Ishikawa (cell line): ENCODE data around the gene KCNMB2.

ENCODE experiments used
- CEBPB ChIP-seq: IDR thresholded peaks from 2 replicates; pipeline ENCODE4 v1.6.1; 2012
- CREB1 ChIP-seq: IDR thresholded peaks from 2 replicates; pipeline ENCODE4 v1.6.1; 2012; ENCODE audit warnings: low read depth
- EGR1 ChIP-seq: IDR thresholded peaks from 2 replicates; pipeline ENCODE4 v1.6.1; 2012
- EP300 ChIP-seq: IDR thresholded peaks from 2 replicates; pipeline ENCODE4 v1.6.1; 2012; ENCODE audit warnings: borderline replicate concordance
- FOXM1 ChIP-seq: IDR thresholded peaks from 2 replicates; pipeline ENCODE4 v1.6.1; 2012; ENCODE audit warnings: low read depth, borderline replicate concordance
- NFIC ChIP-seq: IDR thresholded peaks from 2 replicates; pipeline ENCODE4 v1.6.1; 2012
- RAD21 ChIP-seq: IDR thresholded peaks from 2 replicates; pipeline ENCODE4 v1.6.1; 2012; ENCODE audit warnings: low read depth
- TAF1 ChIP-seq: IDR thresholded peaks from 2 replicates; pipeline ENCODE4 v1.6.1; 2012; ENCODE audit warnings: low read depth, mild to moderate bottlenecking
- TCF12 ChIP-seq: IDR thresholded peaks from 2 replicates; pipeline ENCODE4 v1.6.1; 2012; ENCODE audit warnings: low read depth
- TEAD4 ChIP-seq: IDR thresholded peaks from 2 replicates; pipeline ENCODE4 v1.6.1; 2012
- YY1 ChIP-seq: IDR thresholded peaks from 2 replicates; pipeline ENCODE4 v1.6.1; 2012; ENCODE audit warnings: low read depth
- ZBTB7A ChIP-seq: IDR thresholded peaks from 2 replicates; pipeline ENCODE4 v1.6.1; 2012; ENCODE audit warnings: low read depth
- TF ChIP-seq, protein P1 (sequence below): IDR thresholded peaks from 2 replicates; pipeline ENCODE4 v1.6.1; 2012; ENCODE audit warnings: low read depth, mild to moderate bottlenecking
- TF ChIP-seq, protein P2 (sequence below): IDR thresholded peaks from 2 replicates; pipeline ENCODE4 v1.6.1; 2012
- TF ChIP-seq, protein P3 (sequence below): IDR thresholded peaks from 2 replicates; pipeline ENCODE4 v1.6.1; 2012

The KCNMB2 gene

DNA sequence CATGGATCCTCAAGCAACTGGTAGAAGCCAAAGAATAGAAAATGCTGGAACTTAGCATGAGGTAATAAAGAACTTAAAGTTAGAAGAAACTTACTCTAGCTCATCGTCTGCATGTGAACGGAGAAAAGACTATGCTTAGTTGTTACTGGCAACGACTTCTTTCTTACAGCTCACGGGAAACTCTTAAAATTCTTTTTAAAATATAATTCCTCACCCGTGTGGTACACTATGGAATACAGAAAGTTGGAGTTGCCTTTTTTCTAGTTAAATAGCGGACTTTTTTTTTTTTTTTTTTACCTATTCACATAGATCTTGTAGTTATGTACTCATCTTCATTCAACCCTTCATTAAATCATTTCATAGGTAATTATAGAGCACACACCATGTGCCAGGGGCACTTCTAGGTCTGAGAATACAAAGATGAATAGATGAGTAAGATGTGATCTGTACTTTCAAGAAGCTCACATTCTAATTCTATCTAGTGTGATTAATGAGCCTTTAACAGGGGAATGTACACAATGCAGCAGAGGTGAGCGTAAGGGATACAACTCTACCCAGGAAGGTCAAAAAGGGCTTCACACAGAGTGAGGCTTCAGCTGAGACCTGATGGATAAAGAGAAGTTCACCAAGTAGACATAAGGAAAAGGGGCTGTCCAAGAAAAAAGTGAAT lies 18.4 kb upstream of the KCNMB2 start:
- TF ChIP-seq TEAD4 (no peak), FOXM1 (no peak), ZBTB7A (no peak), CREB1 (no peak), CEBPB (no peak), EGR1 (no peak), RAD21 (no peak), TCF12 (no peak), NFIC (no peak), EP300 (no peak), YY1 (no peak)
- TF ChIP-seq, protein P1, sequence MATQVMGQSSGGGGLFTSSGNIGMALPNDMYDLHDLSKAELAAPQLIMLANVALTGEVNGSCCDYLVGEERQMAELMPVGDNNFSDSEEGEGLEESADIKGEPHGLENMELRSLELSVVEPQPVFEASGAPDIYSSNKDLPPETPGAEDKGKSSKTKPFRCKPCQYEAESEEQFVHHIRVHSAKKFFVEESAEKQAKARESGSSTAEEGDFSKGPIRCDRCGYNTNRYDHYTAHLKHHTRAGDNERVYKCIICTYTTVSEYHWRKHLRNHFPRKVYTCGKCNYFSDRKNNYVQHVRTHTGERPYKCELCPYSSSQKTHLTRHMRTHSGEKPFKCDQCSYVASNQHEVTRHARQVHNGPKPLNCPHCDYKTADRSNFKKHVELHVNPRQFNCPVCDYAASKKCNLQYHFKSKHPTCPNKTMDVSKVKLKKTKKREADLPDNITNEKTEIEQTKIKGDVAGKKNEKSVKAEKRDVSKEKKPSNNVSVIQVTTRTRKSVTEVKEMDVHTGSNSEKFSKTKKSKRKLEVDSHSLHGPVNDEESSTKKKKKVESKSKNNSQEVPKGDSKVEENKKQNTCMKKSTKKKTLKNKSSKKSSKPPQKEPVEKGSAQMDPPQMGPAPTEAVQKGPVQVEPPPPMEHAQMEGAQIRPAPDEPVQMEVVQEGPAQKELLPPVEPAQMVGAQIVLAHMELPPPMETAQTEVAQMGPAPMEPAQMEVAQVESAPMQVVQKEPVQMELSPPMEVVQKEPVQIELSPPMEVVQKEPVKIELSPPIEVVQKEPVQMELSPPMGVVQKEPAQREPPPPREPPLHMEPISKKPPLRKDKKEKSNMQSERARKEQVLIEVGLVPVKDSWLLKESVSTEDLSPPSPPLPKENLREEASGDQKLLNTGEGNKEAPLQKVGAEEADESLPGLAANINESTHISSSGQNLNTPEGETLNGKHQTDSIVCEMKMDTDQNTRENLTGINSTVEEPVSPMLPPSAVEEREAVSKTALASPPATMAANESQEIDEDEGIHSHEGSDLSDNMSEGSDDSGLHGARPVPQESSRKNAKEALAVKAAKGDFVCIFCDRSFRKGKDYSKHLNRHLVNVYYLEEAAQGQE: no peak
- TF ChIP-seq, protein P2, sequence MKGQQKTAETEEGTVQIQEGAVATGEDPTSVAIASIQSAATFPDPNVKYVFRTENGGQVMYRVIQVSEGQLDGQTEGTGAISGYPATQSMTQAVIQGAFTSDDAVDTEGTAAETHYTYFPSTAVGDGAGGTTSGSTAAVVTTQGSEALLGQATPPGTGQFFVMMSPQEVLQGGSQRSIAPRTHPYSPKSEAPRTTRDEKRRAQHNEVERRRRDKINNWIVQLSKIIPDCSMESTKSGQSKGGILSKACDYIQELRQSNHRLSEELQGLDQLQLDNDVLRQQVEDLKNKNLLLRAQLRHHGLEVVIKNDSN: no peak

DNA sequence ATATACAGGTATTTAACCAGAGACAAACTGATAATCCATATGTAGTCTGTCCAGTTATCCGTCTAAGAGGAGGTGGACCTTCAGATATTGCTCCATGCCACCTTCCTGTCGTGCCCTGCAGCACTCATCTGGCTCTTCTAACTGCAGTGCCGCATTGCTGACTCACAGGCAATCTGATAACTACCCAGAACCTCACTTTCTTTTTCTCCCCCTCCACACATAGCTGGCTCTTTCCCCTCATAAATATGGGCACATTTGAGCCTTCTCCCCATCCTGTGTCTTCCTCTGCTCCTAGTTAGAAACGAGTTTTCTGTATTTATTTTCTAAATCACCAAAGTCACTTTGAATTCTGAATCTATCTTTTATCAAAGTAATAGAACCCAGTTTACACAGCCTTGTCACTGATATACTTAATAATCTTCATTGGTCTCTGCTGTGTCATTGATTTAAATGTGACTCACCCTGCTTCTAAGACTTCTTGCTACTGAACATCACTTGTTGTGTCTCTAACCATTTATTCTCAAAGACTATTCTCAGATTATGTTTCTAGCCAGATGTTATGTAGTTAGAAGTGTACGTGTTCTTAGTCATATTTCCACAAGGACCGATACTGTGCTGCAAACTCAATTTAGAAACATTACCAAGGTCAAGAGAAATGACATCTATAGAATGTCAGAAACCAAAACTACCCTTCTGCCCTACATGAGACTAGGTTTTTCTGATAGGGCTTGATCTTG lies 17.4 kb upstream of the KCNMB2 start:
- TF ChIP-seq RAD21 (no peak), TCF12 (no peak), TAF1 (no peak), EP300 (no peak), FOXM1 (no peak), YY1 (no peak), ZBTB7A (no peak), TEAD4 (no peak), NFIC (no peak), EGR1 (no peak), CEBPB (no peak), CREB1 (no peak)
- TF ChIP-seq, protein P1: no peak
- TF ChIP-seq, protein P3, sequence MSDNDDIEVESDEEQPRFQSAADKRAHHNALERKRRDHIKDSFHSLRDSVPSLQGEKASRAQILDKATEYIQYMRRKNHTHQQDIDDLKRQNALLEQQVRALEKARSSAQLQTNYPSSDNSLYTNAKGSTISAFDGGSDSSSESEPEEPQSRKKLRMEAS: no peak
- TF ChIP-seq, protein P2: no peak

DNA sequence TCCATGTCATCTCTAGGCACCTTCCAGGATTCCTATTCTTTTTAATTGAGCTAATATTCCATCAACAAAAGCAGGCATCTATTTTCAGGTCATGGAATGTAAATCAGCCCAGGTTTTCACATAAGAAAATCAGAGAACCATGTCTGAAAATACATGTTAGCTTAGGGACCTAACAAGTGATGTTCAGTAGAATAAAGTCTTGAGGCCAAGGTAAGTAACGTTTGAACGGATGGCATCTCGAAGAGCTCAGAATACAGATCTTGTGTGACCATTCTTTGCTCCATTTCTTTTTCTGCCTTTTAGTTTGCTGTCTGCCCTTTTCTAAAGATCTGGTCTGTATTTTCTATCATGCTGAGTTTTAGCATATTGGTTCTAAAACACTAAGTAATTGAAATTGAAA lies 16.5 kb upstream of the KCNMB2 start:
- TF ChIP-seq FOXM1: no peak

DNA sequence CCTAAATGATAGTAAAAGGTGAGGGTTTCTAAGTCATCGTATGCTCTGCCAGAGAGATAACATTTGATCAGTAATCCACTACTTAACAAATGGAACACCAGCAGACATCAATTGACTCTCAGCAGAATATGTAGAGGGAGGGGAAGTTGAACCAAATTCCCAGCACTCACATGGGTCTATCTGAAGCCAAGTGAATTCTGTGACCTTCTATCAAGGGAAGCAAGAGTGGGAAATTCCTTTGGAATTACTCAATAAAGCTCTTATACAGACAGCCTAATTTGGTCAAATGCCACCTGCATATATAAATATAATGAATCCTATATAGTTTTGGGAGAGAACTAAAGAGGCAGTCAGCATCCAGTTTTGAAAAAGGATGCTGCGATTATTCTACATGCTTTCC lies 15.8 kb upstream of the KCNMB2 start:
- TF ChIP-seq FOXM1: no peak
- TF ChIP-seq, protein P1: no peak
- TF ChIP-seq TEAD4: no peak
- no peak for TF ChIP-seq RAD21
- no peak for TF ChIP-seq EGR1
- no peak for TF ChIP-seq TAF1
- no peak for TF ChIP-seq CREB1
- TF ChIP-seq, protein P3: no peak
- no peak for TF ChIP-seq CEBPB
- no peak for TF ChIP-seq EP300
- no peak for TF ChIP-seq YY1
- no peak for TF ChIP-seq NFIC
- no peak for TF ChIP-seq TCF12
- TF ChIP-seq, protein P2: no peak
- no peak for TF ChIP-seq ZBTB7A
